Erythroblast (primary cell): ENCODE data around the gene ARHGAP20.

Experiments used
- GATA1 ChIP-seq: IDR thresholded peaks from 2 replicates; pipeline ENCODE4 v1.6.1; 2011; ENCODE audit warnings: low read depth, mild to moderate bottlenecking, control low read depth, low read length, moderate library complexity
- POLR2A ChIP-seq: IDR thresholded peaks from 2 replicates; pipeline ENCODE4 v1.6.1; 2011; ENCODE audit warnings: mild to moderate bottlenecking, low read length

DNA sequence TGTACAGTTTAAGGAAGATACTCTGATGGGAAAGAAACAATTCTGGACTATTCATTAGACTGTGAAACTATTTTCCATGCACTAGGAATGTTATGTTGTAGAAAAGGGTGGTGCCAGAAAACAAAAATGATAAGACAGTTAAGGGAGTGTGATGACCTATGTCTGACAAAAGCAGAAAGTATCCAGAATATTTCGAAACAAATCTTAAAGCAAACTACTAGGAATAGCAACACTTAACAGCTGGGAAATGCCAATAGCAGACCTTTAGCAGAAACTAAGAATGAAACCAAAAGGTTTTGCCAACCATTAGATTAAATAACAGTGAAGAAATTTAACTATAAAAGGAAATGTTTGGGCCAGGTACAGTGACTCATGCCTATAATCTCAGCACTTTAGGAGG is 3.3 kb upstream of the ARHGAP20 start:
- TF ChIP-seq POLR2A = no peak
- no peak for TF ChIP-seq GATA1
